SU-DHL-6 (cell line): ENCODE results near the gene KRTAP17-1.

Source experiments
- H2AFZ ChIP-seq: fragments of 200-600 bp; sonication (generic); 2 replicates; pipeline ENCODE4 v1.6.1; 2014; ENCODE audit warnings: low read depth, mild to moderate bottlenecking, moderate library complexity, mixed read lengths, antibody characterized with exemption, low read length; ENCODE audit not compliant: severe bottlenecking
- H3F3A ChIP-seq: fragments of 200-600 bp; shearing (Covaris generic); 2 replicates; pipeline ENCODE4 v1.6.0; 2016; ENCODE audit warnings: antibody characterized with exemption, mild to moderate bottlenecking; ENCODE audit not compliant: insufficient read depth
- H3K27ac ChIP-seq: fragments of 200-600 bp; sonication (generic); 2 replicates; pipeline ENCODE4 v1.5.1; 2016; ENCODE audit warnings: low read depth, mild to moderate bottlenecking, low read length, moderate library complexity, mixed read lengths
- H3K27me3 ChIP-seq: fragments of 200-600 bp; sonication (generic), shearing (Covaris generic); 2 replicates; pipeline ENCODE4 v1.6.0; 2014; ENCODE audit warnings: mild to moderate bottlenecking, low read length
- H3K36me3 ChIP-seq: fragments of 200-600 bp; sonication (generic); 2 replicates; pipeline ENCODE4 v1.6.1; 2014; ENCODE audit warnings: mild to moderate bottlenecking, low read length, mixed read lengths
- H3K4me2 ChIP-seq: fragments of 300-600, 200-600 bp; shearing (Covaris generic), sonication (generic); 2 replicates; pipeline ENCODE4 v1.6.0; 2014; ENCODE audit warnings: low read length, low read depth, mild to moderate bottlenecking; ENCODE audit not compliant: poor library complexity, severe bottlenecking
- H3K4me3 ChIP-seq: fragments of 200-600 bp; sonication (generic); 2 replicates; pipeline ENCODE4 v1.5.1; 2014; ENCODE audit warnings: antibody characterized with exemption, low read length, mild to moderate bottlenecking, mixed read lengths; ENCODE audit not compliant: insufficient read depth, poor library complexity, severe bottlenecking
- H3K79me2 ChIP-seq: fragments of 200-600 bp; sonication (generic); 2 replicates; pipeline ENCODE4 v1.6.1; 2014; ENCODE audit warnings: mild to moderate bottlenecking, low read length, moderate library complexity; ENCODE audit not compliant: insufficient read depth
- H3K9ac ChIP-seq: fragments of 200-600 bp; sonication (generic); 2 replicates; pipeline ENCODE4 v1.7.0; 2014; ENCODE audit warnings: mild to moderate bottlenecking, low read length
- H3K9me2 ChIP-seq: fragments of 200-600 bp; sonication (generic); replicated peaks from 2 replicates; pipeline ENCODE4 v1.6.1; 2014; ENCODE audit warnings: low read length; ENCODE audit not compliant: insufficient read depth
- H3K9me3 ChIP-seq: fragments of 200-600 bp; sonication (generic); 2 replicates; pipeline ENCODE4 v1.6.1; 2014; ENCODE audit warnings: low read length, mixed read lengths; ENCODE audit not compliant: insufficient read depth
- H4K20me1 ChIP-seq: fragments of 200-600 bp; sonication (generic); 2 replicates; pipeline ENCODE4 v1.6.1; 2014; ENCODE audit warnings: low read depth, mild to moderate bottlenecking, antibody characterized with exemption, low read length, moderate library complexity, mixed read lengths
- CTCF ChIP-seq: fragments of 200-600 bp; sonication (generic); IDR thresholded peaks from one replicate; pipeline ENCODE4 v1.5.1; 2017; ENCODE audit warnings: antibody characterized with exemption, mild to moderate bottlenecking, low read length, moderate library complexity; ENCODE audit not compliant: insufficient read depth, poor library complexity, severe bottlenecking
- EZH2phosphoT487 ChIP-seq: fragments of 200-600 bp; sonication (generic), shearing (Covaris generic); conservative IDR thresholded peaks from 2 replicates; pipeline ENCODE4 v1.6.1; 2018; ENCODE audit warnings: mild to moderate bottlenecking, antibody characterized with exemption, low read length, moderate library complexity, mixed read lengths

The KRTAP17-1 gene

DNA sequence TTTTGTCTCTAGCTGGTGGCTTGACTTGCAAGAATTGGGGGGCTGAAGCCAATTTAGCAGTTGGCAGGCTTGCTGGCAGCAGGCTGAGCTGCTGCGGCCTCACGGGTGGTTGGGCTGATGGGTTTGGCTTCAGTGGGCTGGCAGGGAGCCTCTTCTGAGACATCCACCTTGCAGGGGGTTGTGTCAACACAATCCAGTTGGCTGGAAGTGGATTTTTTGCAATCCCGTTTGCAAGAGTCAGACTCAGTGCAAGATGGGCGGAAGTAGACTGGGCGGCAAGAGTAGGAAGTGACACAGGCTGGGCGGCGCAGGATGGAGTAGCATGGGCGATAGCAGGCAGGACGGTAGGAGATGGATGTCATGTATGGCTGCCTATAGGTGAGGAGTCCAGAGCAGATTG, 7.9 kb downstream of the KRTAP17-1 start:
- TF ChIP-seq EZH2phosphoT487 (no peak), CTCF (no peak)
- Histone ChIP-seq H2AFZ (no peak overlapping the region), H3K27ac (peak overlapping the region; percentile 92; the same call in 1 of the 2 replicates), H3K4me2 (no peak overlapping the region), H3K79me2 (no peaks in the 10 kb centered on the region), H3K36me3 (no peaks in the 10 kb centered on the region), H3K27me3 (no peaks in the 10 kb centered on the region), H3K9ac (no peak overlapping the region; the same call in 1 of the 2 replicates), H3K9me2 (no peaks in the 10 kb centered on the region), H3K4me3 (no peak overlapping the region), H4K20me1 (no peaks in the 10 kb centered on the region), H3K9me3 (no peaks in the 10 kb centered on the region), H3F3A (peaks cover 15% of the 10 kb centered on the region)

- H3K9me3 ChIP-seq = no peaks in the 10 kb centered on the region
- H3K27me3 ChIP-seq = no peaks in the 10 kb centered on the region
- no peaks in the 10 kb centered on the region for H3K36me3 ChIP-seq
- no peaks in the 10 kb centered on the region for H3K9me2 ChIP-seq
- H3K4me3 ChIP-seq = no peak overlapping the region
- no peak overlapping the region for H2AFZ ChIP-seq
- TF ChIP-seq EZH2phosphoT487 = no peak
- TF ChIP-seq CTCF = no peak
- H3F3A ChIP-seq = peaks cover 10% of the 10 kb centered on the region
- H3K9ac ChIP-seq = no peak overlapping the region
- no peak overlapping the region for H3K4me2 ChIP-seq
- no peak overlapping the region for H3K27ac ChIP-seq
- H3K79me2 ChIP-seq = no peaks in the 10 kb centered on the region
- H4K20me1 ChIP-seq = no peaks in the 10 kb centered on the region
Measured at GRCh38 chr17:41304091-41304490, 11.4 kb downstream of the KRTAP17-1 start.

- Histone ChIP-seq H3K9me3 (no peaks in the 10 kb centered on the region), H4K20me1 (no peaks in the 10 kb centered on the region), H3K9me2 (no peaks in the 10 kb centered on the region), H2AFZ (no peak overlapping the region), H3K9ac (no peak overlapping the region), H3K4me3 (no peak overlapping the region), H3K36me3 (no peaks in the 10 kb centered on the region), H3K27me3 (no peaks in the 10 kb centered on the region), H3K4me2 (no peak overlapping the region), H3F3A (no peaks in the 10 kb centered on the region), H3K27ac (no peak overlapping the region), H3K79me2 (no peaks in the 10 kb centered on the region)
- TF ChIP-seq EZH2phosphoT487 (no peak), CTCF (no peak)
Measured at GRCh38 chr17:41302981-41303380, 12.5 kb downstream of the KRTAP17-1 start.
